GM12801 (cell line): ENCODE data around the gene PROK1.

Source experiments
- TF ChIP-seq, protein P1 (sequence below): IDR thresholded peaks from one replicate; pipeline ENCODE4 v1.5.1; 2011; ENCODE audit warnings: control low read depth; ENCODE audit not compliant: insufficient read length; ENCODE audit errors: extremely low read depth

Gene PROK1

DNA sequence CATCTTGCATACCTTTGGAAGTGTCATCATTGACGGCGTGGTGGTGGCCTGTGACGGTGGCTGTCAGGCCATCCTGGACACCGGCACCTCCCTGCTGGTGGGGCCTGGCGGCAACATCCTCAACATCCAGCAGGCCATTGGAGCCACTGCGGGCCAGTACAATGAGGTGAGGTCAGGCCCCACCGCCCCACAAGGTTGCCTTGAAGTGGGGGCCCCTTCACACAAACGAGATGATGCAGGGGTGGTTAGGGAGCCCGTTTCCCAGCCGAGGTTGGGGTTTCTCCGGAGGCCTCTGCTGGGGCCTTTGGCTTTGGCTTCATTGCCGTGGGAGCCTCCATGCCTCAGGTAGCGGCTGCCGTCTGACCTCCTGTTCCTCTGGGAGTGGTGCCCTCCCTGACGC is 38.5 kb downstream of the PROK1 start:
- TF ChIP-seq, protein P1, sequence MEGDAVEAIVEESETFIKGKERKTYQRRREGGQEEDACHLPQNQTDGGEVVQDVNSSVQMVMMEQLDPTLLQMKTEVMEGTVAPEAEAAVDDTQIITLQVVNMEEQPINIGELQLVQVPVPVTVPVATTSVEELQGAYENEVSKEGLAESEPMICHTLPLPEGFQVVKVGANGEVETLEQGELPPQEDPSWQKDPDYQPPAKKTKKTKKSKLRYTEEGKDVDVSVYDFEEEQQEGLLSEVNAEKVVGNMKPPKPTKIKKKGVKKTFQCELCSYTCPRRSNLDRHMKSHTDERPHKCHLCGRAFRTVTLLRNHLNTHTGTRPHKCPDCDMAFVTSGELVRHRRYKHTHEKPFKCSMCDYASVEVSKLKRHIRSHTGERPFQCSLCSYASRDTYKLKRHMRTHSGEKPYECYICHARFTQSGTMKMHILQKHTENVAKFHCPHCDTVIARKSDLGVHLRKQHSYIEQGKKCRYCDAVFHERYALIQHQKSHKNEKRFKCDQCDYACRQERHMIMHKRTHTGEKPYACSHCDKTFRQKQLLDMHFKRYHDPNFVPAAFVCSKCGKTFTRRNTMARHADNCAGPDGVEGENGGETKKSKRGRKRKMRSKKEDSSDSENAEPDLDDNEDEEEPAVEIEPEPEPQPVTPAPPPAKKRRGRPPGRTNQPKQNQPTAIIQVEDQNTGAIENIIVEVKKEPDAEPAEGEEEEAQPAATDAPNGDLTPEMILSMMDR: no peak

DNA sequence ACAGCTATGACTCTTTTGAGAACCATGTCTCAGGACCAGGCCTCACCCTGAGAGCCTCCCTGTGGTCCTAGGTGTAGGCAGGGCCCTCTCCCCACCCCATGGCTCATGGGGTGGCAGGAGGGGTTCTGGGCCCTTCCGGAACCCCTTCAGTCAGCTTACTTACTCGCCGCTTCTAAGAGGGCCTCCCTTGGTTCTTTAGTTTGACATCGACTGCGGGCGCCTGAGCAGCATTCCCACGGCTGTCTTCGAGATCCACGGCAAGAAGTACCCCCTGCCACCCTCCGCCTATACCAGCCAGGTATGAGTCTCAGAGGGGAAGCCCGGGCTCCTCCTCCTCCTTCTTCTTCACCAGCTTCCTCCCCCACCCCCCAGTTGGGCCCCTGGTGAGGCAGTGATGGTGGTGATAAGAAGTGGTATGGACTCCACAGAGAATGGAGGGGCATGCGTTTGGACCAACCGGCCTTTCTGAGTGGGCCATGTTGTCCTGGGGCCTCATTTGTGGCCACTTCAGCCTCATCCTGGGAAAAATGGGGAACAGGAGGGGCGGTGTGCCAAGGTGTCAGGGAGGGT is 39.1 kb downstream of the PROK1 start:
- TF ChIP-seq, protein P1: no peak

DNA sequence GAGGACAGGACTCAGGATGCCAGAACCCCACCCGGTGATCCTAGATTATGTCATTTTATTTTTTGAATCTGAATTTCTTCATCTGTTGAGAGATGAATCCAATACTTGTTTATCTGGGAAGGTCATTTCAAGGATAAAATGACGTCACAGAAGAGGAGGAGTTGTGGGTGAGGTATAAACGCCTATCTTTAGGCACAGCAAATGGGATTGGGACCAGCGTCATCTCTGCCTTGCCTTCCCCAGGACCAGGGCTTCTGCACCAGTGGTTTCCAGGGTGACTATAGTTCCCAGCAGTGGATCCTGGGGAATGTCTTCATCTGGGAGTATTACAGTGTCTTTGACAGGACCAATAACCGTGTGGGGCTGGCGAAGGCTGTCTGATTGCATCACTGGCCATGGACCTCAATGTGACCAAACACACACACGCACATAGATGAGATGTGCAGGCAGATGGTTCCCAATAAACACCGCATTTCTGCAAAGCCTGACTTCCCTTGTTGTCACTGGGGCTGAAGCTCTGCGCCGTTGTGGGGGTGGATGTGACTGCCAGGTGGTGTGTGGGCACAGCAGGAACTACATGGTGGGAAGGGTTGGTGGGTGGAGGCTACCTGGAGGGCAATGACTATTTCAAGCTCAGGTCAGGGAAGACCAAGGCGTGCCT is 40.0 kb downstream of the PROK1 start:
- TF ChIP-seq, protein P1: no peak

DNA sequence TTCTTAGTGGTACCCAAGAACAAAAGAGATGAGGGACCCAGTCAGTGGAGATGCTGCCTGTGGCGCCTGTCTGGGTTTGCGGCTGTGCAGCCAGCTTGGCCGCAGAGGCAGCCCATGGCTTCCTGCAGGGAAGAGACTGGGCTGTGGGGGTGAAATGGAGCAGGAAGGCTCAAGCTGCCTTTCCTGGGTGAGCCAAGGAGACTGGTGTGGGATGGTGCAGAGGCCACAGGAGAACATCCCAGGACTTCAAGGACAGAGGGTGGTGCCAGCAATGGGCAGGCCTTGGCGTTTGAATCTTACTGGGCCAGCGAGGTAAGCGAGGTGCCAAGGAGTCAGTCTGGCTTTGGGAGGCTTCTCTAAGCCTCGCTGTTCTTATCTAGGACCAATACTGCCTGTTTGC is 41.6 kb downstream of the PROK1 start:
- TF ChIP-seq, protein P1: no peak

DNA sequence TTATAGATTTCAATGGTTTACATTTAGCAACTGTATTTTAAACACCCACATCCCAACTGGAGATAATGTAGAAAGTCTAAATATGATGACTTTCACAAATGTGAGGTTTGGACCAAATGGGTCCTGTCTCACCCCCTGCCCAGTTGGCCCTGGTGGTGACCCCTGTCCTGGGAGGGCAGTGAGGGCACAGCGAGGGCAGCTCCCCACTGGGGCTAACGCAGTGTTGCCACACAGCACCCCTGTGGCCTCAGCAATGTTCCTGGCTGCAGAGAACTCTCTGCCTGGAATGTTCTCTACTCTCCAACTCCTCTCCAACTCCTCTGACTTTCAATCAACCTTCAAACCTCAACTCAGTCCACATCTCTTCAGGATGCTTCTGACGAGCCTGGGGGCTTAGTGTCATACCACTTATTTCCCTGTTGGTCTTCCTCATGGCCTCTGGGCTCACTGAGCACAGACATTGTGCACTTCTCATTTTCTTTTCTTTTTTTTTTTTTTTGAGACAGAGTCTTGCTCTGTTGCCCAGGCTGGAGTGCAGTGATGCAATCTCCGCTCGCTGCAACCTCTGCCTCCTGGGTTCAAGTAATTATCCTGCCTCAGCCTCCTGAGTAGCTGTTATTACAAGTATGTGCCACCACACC is 42.2 kb downstream of the PROK1 start:
- TF ChIP-seq, protein P1: no peak

DNA sequence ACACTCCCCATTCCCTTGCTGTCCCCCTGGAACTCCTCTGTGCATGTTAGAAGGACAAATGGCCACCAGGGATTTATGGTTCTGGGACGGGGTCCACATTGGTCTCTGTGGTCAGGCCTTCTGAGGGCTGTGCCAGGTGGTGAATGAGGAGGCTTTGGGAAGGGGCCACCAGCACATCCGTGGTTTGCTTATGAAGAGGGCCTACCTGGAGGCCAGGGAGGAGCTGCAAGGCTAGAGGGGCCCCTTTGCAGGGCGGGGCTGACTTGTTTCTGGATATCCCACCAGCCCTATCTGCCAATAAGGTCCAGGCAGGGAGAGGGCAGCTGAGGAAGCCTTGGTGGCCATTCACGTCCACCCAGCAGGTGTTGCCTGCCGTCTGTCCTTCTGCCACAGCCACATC is 43.1 kb downstream of the PROK1 start:
- TF ChIP-seq, protein P1: no peak

DNA sequence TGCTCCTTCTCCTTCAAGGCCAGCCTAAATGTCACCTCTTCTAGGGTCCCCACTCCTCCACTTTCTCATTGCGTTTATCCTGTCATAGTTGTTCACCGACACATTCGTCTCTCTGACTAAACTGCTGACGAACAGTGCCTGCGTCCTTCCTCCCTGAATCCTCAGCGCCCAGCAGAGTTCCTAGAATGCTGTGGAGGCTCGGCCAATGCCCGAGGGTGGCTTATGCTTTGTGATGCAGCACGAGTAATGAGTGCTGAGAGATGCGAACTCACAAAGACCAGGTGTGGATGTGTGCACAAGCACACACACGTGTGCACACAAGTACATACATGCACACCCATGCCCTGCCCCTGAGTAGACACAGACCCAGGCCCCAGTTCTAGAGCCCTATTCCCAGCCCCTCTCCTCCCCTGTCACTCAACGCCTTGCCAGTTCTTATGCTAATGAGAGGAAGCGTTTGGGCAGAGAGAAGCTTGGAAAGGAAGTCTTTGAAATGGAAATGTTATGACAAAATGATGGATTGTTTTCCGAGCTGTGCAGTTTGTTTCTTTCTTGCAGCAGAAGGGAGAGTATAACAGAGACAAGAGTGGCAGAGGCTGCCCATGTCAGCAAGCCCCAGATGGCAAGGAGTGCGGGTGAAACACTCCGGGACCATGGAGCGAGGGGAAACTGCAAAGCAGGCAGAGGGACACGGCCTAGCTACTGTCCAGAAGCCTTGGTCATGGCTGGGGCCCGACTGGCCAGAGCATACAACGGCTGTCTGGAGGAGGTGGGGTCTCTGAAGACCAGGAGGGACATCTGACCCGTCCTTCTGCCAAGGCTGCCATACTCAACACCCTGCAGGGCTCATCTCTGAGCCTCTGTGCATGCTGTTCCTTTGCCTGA is 43.8 kb downstream of the PROK1 start:
- TF ChIP-seq, protein P1: no peak
